Nephron progenitor cell (in vitro differentiated cells): ENCODE results near the gene KPNA5.

Experiments used
- DNase-seq: peaks from one replicate; pipeline ENCODE4 v3.0.0; 2021
- H3K27ac Mint-ChIP-seq: 2 replicates; pipeline ENCODE4 v1.8.0; 2021; ENCODE audit warnings: mild to moderate bottlenecking, moderate library complexity, mixed read lengths
- H3K27me3 Mint-ChIP-seq: 2 replicates; pipeline ENCODE4 v1.8.0; 2021; ENCODE audit warnings: mild to moderate bottlenecking, low read depth, mixed read lengths; ENCODE audit not compliant: poor library complexity
- H3K36me3 Mint-ChIP-seq: 2 replicates; pipeline ENCODE4 v1.8.0; 2021; ENCODE audit warnings: low read depth, mixed read lengths
- H3K4me1 Mint-ChIP-seq: 2 replicates; pipeline ENCODE4 v1.8.0; 2021; ENCODE audit warnings: mixed read lengths
- H3K4me3 Mint-ChIP-seq: 2 replicates; pipeline ENCODE4 v1.8.0; 2021; ENCODE audit warnings: mild to moderate bottlenecking, moderate library complexity, mixed read lengths
- H3K9me3 Mint-ChIP-seq: 2 replicates; pipeline ENCODE4 v1.8.0; 2021; ENCODE audit warnings: mild to moderate bottlenecking, moderate library complexity, mixed read lengths
- CTCF ChIP-seq: fragments of 200-600 bp; sonication (generic); IDR thresholded peaks from 2 replicates; pipeline ENCODE4 v1.5.0; 2021; ENCODE audit warnings: antibody characterized with exemption

Gene KPNA5

GRCh38 chr6:116680880-116681672 is at the start of gene KPNA5:
Gene KPNA5, plus strand, starts transcription at chr6:116681211. Its CDS starts 124 bp downstream, at chr6:116681335.
- Mint-ChIP-seq H3K27me3 (peaks cover 5% of the 10 kb centered on the region), H3K27ac (peak within 1 kb of the TSS; percentile 100), H3K4me1 (peaks cover 16% of the 10 kb centered on the region), H3K4me3 (peak within 1 kb of the TSS; percentile 95), H3K9me3 (peaks cover 11% of the 10 kb centered on the region), H3K36me3 (peaks cover 26% of the 10 kb centered on the region)
- no peak for TF ChIP-seq CTCF
- DNase-seq, result peak; percentile 94

DNA sequence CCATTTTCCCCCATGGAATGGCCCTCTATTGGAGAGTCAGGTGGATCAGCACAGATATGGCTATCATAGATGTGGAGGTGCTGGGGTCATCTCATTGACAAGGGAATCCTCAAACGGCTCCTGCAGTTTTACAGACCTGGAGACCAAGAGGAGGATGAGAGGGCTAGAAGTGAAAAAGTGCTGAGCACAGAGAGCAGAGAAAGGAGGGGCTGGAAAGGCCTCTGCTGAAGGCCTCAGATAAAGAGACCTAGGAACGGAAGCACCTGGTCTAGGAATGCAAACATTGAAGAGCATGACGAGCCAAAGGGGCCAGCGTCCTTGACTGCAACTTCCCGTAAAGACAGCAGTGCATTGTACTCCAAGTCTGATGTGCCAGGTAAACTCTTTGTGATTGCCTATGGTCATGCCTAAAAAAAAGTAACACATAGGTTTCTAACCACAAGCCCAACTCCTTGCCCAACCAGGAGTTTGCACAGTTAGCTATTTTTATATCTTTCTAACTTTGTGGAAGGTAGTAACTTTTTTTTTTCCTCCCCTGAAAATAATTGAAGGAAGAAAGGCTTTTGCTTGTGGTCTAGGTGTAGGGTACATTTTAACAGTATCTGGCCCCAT is 49.5 kb upstream of the KPNA5 start:
- Mint-ChIP-seq H3K4me1 (no peaks in the 10 kb centered on the region), H3K9me3 (no peaks in the 10 kb centered on the region), H3K27ac (peak overlapping the region; percentile 61), H3K4me3 (no peak overlapping the region), H3K27me3 (no peaks in the 10 kb centered on the region), H3K36me3 (peaks cover 16% of the 10 kb centered on the region)
- no peak for DNase-seq
- TF ChIP-seq CTCF, result no peak

GRCh38 chr6:116633685-116634084 is 47.3 kb upstream of the KPNA5 start:
- H3K27me3 Mint-ChIP-seq, result no peaks in the 10 kb centered on the region
- H3K9me3 Mint-ChIP-seq, result peaks cover 14% of the 10 kb centered on the region
- no peak for DNase-seq
- H3K27ac Mint-ChIP-seq, result no peak overlapping the region
- no peaks in the 10 kb centered on the region for H3K4me1 Mint-ChIP-seq
- TF ChIP-seq CTCF, result no peak
- peaks cover 32% of the 10 kb centered on the region for H3K36me3 Mint-ChIP-seq
- no peak overlapping the region for H3K4me3 Mint-ChIP-seq

GRCh38 chr6:116648156-116648555 is 32.9 kb upstream of the KPNA5 start:
- Mint-ChIP-seq H3K4me3 (no peak overlapping the region), H3K9me3 (peaks cover 11% of the 10 kb centered on the region), H3K27me3 (no peaks in the 10 kb centered on the region), H3K4me1 (peaks cover 7% of the 10 kb centered on the region), H3K27ac (peak overlapping the region; percentile 54), H3K36me3 (peaks cover 34% of the 10 kb centered on the region)
- no peak for DNase-seq
- TF ChIP-seq CTCF, result no peak

- Mint-ChIP-seq H3K27me3 (no peaks in the 10 kb centered on the region), H3K4me1 (peaks cover 7% of the 10 kb centered on the region), H3K27ac (peak overlapping the region; percentile 24), H3K36me3 (peaks cover 26% of the 10 kb centered on the region), H3K4me3 (no peak overlapping the region), H3K9me3 (peaks cover 3% of the 10 kb centered on the region)
- no peak for DNase-seq
- no peak for TF ChIP-seq CTCF
Observed at GRCh38 chr6:116649129-116649528, 31.9 kb upstream of the KPNA5 start.
